Activated effector memory CD4-positive, alpha-beta T cell treated with anti-CD3 and anti-CD28 coated beads, Interleukin-2, amount 50 U/mL, for 16 hours (primary cell): Measurements from ENCODE around the gene FAM181B.
"Not testable (repeated sequence)": the region's sequence is repeated elsewhere in the genome, so short reads cannot be mapped to it uniquely, and the experiment has no call there.

Experiments
- DNase-seq: peaks from one replicate; pipeline ENCODE4 v3.0.0-alpha.2; 2020

The FAM181B gene

GRCh38 chr11:82732348-82732733 is 1.3 kb downstream of the FAM181B start:
- DNase-seq, result no peak

GRCh38 chr11:82731691-82732277 is 1.9 kb downstream of the FAM181B start:
- no peak for DNase-seq

GRCh38 chr11:82730754-82731153 is 2.9 kb downstream of the FAM181B start:
- no peak for DNase-seq

GRCh38 chr11:82730286-82730685 is 3.4 kb downstream of the FAM181B start:
- DNase-seq, result no peak

DNA sequence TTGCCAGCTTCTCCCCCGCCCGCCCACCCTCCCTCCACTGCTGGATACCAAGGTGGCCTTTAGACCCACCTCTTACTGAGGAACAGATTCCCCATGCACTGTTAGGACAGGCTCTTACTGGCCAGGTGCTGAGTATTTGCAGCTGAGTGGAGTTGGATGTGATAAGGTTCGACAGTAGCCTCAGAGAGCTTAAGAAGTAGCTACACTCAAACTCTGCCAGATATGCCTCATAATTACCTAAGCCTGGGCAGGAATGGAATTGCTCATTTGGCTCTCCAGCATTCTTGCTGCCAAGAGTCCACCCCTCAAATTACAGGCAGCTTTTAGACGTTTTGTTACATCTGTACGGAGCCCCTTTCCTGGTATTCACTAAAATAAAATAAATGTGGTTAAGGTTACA is 9.6 kb downstream of the FAM181B start:
- no peak for DNase-seq

DNA sequence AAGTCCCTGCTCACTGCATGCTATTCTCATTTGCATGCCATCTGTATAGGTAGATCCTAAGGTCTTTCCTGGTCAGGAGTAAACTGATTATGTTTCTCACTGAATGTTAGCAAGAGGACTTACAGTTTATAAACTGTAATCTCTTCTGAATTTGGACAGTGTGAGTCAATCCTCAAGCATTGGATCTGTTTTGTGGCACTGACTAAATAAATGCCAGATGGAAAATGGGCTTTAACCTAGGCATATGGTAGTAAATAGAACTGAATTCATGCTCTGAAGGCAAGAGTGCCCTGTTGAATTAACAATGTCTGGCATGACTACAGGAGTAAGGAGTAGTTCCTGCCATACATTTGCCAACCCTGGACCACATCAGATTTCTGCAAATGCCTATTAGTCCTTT is 11.4 kb downstream of the FAM181B start:
- DNase-seq, result no peak

DNA sequence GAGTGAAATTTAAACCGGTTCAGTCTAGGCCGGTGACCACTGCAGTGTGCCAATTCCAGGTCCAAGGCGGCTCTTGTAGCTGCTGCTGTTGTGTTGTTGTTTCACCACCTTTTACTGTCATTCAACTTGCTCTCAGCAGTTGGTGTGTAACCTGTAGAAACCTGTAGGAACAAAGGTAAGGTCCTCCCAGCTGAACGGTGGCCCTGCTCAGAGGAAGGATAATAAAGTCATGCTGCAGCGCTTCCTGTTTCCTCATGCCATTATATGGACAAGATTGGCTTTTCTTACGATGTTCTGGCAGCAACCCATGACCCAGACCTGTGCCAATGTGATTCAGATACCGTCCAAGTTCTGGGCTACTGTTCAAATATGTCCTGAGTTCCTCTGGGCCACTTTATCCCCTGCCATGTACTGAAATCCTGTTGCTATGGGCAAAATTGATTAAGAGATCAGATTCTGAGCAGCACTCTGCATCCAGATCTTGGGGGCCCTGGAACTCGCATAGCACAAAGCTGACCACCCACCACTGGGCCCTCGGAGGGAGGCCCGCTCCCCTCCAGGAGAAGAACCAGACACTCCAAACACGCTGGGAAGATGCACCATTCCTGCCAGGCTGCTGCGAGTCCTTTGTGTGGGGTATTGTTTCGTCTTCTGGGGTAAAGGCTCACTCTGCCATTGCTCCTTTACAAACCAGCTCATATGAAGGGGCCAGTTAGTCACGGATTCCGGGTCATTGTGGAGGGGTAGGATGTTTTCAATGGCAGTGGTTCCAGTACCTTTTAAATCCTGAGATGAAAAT is 13.2 kb downstream of the FAM181B start:
- no peak for DNase-seq

DNA sequence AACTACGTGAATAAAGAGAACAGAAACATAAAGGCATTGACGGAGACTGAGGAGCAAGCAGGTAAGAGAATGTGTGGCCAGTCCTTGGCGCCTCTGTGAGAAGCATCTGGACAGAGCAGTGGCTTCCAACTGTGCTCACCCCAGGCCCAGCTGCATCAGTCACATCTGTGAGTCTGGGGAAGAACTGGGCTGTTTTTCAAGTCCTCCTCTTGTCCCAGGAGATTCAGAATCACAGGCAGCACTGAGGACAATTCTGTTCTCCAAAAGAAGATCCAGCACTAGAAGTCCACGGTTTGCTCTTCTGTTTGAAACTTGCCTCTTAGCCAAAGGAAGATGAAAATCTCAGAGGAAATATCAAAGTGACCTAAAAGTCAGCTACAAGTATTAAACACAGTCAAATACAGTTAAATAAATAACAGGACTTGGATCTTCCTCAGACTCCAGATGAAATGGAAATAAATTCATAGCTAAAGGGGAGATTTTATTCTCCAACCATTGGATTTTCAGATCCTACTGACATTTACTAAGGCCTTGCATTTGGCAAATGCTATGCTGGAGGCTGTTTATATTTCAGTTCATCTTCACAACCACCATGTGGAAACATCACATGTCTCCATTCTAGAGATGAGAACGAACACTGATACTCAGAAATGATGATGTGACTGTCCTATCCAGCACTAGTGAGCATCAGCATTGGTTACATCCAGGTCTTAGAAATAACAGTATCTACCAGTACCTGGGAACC is 14.1 kb downstream of the FAM181B start:
- DNase-seq, result no peak

DNA sequence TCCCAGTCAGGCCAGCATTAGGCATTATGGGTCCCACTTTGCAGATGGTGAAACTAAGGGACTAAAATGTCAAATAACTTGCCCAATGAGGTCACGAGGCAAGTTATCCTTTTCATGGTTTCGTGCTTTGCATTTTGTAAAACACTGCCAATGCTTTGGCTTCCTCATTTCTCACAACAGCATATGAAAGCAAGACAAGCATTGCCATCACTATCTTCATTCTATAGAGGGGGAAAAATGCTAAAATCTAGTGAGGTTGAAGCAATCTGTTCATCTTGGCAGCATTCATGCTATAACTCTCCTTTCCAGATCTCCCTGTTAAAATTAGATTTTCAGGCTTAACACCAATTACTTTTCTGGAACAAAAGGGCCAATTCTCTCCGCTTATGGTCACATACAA is 14.8 kb downstream of the FAM181B start:
- DNase-seq, result no peak

DNA sequence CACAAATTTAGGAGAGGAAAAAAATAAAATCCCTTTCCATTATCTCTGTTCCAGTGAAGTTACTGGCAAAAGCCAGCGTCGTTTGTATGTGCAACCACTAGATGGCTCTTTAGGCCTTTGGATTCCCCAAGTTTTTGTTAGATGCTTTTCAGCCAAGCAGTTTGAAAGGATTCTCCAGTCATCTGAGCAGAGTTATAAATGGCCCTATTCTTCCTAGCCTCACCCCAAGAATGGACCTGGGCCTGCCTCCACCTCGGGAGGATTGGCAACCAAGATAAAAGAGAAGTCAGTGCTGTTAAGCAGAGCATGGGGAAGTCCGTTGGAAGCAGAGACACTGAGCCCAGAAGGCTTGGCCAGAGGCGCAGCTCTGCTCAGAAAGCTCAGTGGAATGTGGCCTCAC is 15.4 kb downstream of the FAM181B start:
- no peak for DNase-seq

DNA sequence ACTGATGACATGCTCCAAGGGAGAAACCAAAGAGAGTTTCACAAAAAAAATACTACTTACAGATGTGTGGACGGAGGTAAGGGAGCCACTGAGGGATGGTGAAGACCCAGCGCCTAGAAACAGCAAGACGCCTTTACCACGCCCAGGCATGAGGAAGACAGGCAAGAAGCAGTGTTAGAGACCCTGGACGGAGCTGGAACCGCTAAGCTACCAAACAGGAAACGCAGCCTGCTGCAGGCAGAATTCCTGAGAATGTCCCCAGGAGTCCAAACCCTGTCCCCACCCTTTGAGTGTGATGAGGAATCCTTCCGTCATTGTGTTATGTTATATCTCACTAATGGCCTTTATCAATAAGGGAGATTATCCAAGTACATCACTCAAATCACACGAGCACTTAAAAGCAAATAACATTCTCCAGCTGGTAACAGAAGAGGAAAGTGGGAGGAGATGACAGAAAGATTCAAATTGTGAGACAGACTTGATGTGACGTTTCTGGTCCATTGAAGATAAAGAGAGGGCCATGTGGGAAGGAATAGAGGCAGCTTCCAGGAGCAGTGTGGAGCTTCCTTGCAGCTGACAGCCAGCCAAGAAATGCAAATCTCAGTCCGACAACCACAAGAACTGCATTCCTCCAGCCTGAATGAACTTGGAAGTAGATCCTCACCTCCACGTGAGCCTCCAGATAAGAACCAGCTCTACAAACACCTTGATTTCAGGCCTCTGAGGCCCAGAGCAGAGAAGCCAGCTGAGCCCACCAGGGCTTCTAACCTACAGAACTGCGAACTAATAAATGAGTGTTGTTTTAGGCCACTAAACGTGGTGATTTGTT is 19.1 kb downstream of the FAM181B start:
- no peak for DNase-seq

DNA sequence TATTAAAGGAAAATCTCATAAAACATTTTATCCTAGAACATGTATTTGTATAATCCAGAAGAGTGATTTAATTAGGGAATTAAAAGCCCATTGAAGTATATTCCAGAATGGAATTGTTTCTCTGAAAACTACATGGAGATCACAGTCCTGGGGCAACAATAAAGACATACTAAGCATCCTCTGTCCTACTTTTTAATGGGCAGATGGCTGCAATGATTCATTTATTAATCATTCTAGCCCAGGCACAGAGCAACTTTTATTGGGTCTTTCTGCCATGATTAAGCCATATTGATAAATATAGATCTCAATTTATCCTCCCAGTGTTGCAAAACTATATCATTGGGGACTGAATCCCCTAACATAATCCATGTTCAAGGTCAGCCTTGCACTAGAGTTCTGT is 22.0 kb downstream of the FAM181B start:
- DNase-seq, result no peak

DNA sequence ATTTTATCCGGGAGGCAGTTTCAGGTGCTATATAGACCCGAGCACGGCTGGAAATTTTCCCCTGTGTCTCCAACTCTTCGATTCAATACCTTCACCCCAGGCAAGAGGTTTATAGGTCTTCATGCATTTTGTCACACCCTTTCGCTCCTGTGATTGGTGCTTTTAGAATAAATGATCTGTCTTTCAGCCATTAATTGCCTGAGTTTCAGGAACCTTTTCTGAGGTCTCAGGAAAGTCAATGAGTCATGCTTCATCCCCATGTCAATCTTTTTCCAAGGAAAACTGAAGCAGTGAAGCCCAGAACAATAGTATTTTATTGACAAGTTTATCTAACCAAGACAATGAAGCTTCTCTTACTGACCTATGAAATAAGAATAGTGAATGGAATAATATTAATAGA is 29.9 kb downstream of the FAM181B start:
- DNase-seq, result no peak

DNA sequence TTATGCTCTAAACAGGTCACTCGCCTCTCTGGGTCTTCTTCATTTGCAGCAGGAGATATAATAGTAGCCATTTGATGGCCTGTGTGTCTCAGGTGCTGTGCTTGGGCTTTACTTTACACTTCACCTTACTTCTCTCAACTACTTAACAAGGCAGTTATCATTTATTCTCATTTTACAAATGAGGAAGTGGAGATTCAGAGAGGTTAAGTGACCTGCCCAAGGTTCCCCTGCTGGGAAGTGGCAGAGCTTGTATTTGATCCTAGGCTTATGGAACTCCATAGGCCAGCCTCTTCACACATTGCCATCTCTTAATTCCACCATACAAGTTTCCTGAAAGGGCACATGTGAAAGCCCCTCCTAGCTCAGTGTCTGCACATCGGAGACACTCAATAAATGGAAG is 30.4 kb downstream of the FAM181B start:
- DNase-seq, result no peak

- DNase-seq, result no peak
These were observed 31.7 kb downstream of the FAM181B start for GRCh38 chr11:82701847-82702520.

DNA sequence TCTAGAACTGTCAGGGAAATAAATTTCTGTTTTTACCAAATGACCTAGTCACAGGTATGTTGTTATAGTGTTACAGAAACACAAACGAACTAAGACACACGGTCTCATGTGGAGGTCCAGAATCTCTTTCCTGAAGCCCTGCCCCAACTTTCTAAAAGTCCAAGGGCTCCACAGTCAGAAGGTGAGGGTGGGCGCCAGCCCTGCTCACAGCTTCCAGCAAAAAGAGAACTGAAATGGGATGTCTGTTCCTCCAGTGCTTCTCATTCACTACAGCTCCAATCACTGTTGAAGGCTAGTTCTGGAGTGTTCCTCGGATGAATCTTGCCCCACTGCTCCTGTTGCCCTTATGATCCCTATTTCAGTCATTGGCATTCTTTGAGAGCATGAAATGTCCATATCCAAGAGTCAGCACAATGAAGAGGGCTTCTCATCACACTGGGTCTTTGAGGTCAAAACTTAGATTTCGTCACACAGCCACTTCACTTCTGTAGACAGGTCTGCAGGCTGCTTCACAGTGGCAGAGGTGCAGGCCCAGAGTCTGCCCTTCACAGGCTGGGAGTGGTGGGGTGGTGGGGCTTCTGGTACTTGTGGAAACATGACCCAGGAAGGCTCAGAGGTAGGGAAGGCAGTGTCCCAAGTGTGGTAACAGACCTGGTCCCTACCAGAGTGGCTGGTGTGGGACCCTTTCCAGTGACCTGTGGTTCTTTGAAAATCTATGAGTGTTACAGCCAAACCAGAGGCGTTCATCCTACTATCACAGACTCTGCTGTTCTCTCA is 34.9 kb downstream of the FAM181B start:
- DNase-seq, result no peak

DNA sequence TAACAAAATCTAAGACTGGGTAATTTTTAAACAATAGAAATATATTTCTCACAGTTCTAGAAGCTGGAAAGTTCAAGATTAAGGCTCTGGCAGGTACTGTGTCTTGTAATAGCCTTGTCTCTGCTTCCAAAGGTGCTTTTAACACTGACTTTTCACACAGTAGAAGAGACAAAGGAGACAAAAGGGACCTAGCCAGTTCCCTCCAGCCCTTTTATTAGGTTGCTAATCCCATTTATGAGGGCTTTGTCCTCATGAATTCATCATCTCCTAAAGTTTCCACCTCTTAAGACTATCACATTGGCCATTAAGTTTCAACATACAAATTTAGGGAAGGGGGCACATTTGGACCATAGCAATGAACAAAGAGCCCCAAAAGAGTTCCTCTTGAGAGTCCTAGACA is 40.7 kb downstream of the FAM181B start:
- DNase-seq, result no peak

- not testable (repeated sequence) for DNase-seq
These were observed 44.3 kb downstream of the FAM181B start for GRCh38 chr11:82689347-82689746.

DNA sequence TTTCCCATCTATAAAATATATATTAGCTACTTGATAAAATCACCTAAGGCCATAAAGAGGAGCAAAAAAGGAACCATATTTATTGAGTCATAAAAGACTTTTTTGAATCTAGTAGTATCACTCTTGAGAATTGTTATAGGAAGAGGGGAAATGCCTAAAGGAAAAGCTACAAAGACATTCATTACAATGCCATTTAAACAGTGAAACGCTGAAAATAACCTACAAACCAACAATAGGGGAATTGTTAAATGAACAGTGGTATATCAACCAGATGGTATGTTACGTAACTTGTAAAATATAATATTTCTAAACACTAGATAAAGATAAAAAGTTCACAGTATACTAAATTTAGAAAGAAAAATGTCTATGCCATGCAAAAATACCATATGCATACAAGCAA is 47.5 kb downstream of the FAM181B start:
- DNase-seq, result no peak

DNA sequence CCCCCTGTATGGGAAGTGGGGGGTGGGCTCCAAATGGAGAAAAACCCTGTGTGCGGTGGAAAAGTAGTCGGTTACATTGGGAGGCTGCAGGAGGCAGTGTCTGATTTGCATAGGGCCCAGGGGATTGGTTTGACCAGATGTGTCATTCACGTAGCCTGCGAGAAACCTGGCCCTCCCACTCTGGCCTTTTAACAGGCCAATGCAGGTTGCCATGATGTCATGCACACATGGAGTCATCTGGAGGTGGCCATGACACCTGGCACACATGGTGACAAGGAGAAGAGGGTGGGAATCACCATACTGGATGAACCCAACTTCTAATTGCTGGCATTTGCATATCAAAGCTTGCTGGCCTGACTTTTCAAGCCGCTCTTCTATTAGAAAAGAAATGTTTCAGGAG is 50.6 kb downstream of the FAM181B start:
- no peak for DNase-seq

- no peak for DNase-seq
These were observed 51.5 kb downstream of the FAM181B start for GRCh38 chr11:82682003-82682751.
